ENCODE measurements around the gene WNT2.

The WNT2 gene

DNA sequence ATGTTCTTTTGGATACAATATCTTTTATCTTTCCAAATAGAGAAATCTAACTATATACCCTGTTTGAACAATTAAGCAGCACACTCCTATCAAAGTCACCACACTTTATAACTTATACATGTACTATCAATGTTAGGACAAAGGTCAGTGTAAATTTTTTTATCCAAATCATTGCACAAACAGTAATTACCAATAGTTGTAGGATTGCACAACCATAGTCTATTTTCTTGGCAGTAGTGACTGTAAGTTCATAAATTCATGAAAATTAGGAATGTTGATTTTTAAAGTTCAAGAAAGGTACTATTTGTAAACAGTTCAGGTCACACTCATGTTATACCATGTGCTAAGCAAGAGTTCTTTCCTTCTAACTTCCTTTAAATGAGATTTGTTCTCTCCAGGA lies 9.3 kb downstream of the WNT2 start:
- TF ChIP-seq TAF1 (IDR thresholded peaks at IDR 0.05; ENCODE audit: borderline replicate concordance, insufficient read depth, low read length) (no peak), POLR2AphosphoS5 (IDR thresholded peaks at IDR 0.05; ENCODE audit: low read depth, low read length) (no peak), SIN3A (IDR thresholded peaks at IDR 0.05; ENCODE audit: borderline replicate concordance, insufficient read depth, low read length) (no peak), FOXP2 (optimal IDR thresholded peaks at IDR 0.05; ENCODE audit: borderline replicate concordance, extremely low read depth, extremely low read length, insufficient read depth) (no peak)
- TF ChIP-seq, protein P1, sequence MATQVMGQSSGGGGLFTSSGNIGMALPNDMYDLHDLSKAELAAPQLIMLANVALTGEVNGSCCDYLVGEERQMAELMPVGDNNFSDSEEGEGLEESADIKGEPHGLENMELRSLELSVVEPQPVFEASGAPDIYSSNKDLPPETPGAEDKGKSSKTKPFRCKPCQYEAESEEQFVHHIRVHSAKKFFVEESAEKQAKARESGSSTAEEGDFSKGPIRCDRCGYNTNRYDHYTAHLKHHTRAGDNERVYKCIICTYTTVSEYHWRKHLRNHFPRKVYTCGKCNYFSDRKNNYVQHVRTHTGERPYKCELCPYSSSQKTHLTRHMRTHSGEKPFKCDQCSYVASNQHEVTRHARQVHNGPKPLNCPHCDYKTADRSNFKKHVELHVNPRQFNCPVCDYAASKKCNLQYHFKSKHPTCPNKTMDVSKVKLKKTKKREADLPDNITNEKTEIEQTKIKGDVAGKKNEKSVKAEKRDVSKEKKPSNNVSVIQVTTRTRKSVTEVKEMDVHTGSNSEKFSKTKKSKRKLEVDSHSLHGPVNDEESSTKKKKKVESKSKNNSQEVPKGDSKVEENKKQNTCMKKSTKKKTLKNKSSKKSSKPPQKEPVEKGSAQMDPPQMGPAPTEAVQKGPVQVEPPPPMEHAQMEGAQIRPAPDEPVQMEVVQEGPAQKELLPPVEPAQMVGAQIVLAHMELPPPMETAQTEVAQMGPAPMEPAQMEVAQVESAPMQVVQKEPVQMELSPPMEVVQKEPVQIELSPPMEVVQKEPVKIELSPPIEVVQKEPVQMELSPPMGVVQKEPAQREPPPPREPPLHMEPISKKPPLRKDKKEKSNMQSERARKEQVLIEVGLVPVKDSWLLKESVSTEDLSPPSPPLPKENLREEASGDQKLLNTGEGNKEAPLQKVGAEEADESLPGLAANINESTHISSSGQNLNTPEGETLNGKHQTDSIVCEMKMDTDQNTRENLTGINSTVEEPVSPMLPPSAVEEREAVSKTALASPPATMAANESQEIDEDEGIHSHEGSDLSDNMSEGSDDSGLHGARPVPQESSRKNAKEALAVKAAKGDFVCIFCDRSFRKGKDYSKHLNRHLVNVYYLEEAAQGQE (IDR thresholded peaks at IDR 0.05; ENCODE audit: insufficient read depth in 1 of 2, low read depth in 2 of 2, low read length in 2 of 2): no peak

DNA sequence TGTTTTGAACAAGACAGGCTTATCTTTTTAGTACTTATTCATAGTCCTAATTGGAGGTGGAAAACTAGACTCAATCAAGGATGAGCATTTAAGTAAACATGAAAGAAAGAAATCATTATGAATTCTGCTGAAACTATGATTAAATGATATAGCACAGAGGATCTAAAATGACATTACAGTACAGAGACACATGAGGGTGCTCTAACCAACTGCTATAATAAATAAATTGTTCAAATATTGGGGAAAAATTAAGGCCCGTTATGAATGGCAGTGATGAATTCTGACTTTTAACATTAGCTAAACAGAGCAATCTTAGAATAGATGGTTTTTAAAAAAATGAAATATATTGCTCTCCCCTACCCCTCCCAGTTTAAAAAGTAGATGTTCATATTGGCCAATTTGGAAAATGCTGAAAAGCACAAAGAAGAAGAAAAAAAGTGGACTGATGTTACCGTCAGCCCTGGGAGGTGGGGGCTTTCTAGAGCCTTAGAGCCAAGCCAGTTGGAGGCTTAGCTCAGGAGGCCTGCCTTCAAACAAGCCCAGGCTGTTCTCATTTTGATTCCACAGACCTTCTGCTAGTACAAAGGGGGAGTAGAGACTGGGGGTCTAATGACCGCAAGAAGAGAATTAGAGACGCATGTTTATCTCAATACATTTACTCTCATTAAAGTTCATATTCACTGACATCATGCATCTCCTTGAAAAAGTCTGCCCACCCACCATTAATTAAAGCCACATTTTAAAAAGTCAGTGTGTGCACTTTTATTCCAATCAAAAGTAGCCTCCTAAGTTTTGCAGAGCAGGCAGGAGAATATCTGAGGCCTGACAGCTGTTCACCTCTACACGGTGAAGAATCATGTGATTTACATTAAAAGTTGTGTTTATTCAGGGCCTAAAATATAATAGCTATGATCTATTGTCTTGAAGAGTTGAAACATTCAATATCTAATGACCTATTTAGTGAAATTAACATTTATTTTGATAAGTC lies 10.0 kb downstream of the WNT2 start:
- TF ChIP-seq POLR2AphosphoS5 (IDR thresholded peaks at IDR 0.05; ENCODE audit: low read depth, low read length) (no peak), SIN3A (IDR thresholded peaks at IDR 0.05; ENCODE audit: borderline replicate concordance, insufficient read depth, low read length) (no peak), TAF1 (IDR thresholded peaks at IDR 0.05; ENCODE audit: borderline replicate concordance, insufficient read depth, low read length) (no peak), FOXP2 (optimal IDR thresholded peaks at IDR 0.05; ENCODE audit: borderline replicate concordance, extremely low read depth, extremely low read length, insufficient read depth) (no peak)
- TF ChIP-seq, protein P1 (IDR thresholded peaks at IDR 0.05; ENCODE audit: insufficient read depth in 1 of 2, low read depth in 2 of 2, low read length in 2 of 2): no peak

DNA sequence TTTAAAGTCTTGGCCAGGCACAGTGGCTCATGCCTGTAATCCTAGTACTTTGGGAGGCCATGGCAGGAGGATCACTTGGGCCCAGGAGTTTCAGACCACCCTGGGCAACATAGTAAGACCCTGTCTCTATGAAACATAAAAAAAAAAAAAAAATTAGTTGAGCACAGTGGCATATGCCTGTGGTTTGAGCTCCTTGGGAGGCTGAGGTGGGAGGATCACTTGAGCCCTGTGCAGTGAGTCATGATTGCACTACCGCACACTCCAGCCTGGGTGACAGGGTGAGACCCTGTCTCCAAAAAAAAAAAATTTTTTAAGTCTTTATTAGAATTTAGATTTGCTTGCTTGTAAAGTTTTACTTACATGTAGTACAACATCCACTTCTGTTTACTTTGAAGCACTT lies 14.0 kb downstream of the WNT2 start:
- TF ChIP-seq FOXP2 (optimal IDR thresholded peaks at IDR 0.05; ENCODE audit: borderline replicate concordance, extremely low read depth, extremely low read length, insufficient read depth) (no peak), SIN3A (IDR thresholded peaks at IDR 0.05; ENCODE audit: borderline replicate concordance, insufficient read depth, low read length) (no peak), TAF1 (IDR thresholded peaks at IDR 0.05; ENCODE audit: borderline replicate concordance, insufficient read depth, low read length) (no peak), POLR2AphosphoS5 (IDR thresholded peaks at IDR 0.05; ENCODE audit: low read depth, low read length) (no peak)
- TF ChIP-seq, protein P1 (IDR thresholded peaks at IDR 0.05; ENCODE audit: insufficient read depth in 1 of 2, low read depth in 2 of 2, low read length in 2 of 2): no peak

DNA sequence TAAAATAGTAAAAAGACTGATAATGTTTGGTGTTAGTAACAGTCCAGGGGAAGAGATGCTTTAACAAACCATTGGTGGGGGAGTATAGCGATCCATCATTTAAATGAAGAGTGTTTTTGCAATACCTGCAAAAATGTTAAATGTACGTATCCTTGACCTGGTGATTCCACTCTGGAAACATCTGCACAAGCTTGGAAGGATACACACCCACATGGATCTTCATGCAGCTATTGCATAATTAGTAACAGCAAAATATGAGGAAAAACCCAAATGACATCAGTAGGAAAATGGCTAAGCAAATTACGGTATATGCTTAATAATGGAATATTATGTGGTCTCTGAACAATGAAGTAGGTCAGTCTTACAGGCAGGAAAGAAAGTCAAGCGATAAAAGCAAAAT lies 20.5 kb downstream of the WNT2 start:
- TF ChIP-seq, protein P1 (IDR thresholded peaks at IDR 0.05; ENCODE audit: insufficient read depth in 1 of 2, low read depth in 2 of 2, low read length in 2 of 2): no peak
- TF ChIP-seq SIN3A (IDR thresholded peaks at IDR 0.05; ENCODE audit: borderline replicate concordance, insufficient read depth, low read length) (no peak), TAF1 (IDR thresholded peaks at IDR 0.05; ENCODE audit: borderline replicate concordance, insufficient read depth, low read length) (no peak), FOXP2 (optimal IDR thresholded peaks at IDR 0.05; ENCODE audit: borderline replicate concordance, extremely low read depth, extremely low read length, insufficient read depth) (no peak)

Data from PFSK-1 (cell line).